T-helper 1 cell treated with Interleukin-12 subunit alpha and Interleukin-12 subunit beta and Interleukin-4 antibody, amounts not matched to agents 30 ng/mL and 1 ng/mL, for 36 hours (primary cell): ENCODE results near the gene SLC44A1. TPM values are rescaled to one million over a fixed set of nuclear protein-coding genes. Genes with fewer than 3 reads are reported as not detected.

Experiments
- intact Hi-C: fragments of 100-400 bp; cut with micrococcal nuclease; formaldehyde crosslinking; loops from one replicate; pipeline ENCODE4 v1.15.1; 2024
- total RNA-seq: library from RNA; stranded (reverse); gene quantifications from 2 replicates; pipeline ENCODE4 v1.2.3, GENCODE V29; 2022

SLC44A1 gene
- total RNA-seq, 1 donor from 2014 or later, result 8.7 TPM

GRCh38 chr9:105331160-105331559, 86.7 kb downstream of the SLC44A1 start:
- intact Hi-C loops, result loop anchor here (5.0 kb wide), 1 partner anchor 69 kb away; no protein-coding TSS in a partner anchor

DNA sequence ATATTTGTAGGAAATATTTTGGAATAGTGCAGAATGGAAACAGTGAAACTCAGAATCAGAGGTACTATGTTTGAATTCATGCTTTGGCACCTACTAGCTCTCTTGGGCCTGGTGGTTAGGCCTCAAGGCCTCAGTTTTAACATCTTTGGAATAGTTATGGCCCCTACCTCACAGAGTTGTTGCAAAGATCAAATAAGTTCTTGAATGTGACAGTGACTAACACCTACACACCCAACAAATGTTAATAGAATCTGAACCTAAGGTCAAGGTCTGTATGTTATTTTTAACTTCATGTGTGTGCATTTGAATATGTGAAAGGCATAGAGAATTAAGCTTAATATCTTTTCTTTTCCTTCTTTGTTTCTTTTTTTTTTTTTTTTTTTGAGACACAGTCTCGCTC, 87.3 kb downstream of the SLC44A1 start:
- intact Hi-C loops, result loop anchor here (5.0 kb wide), 1 partner anchor 69 kb away; no protein-coding TSS in a partner anchor

DNA sequence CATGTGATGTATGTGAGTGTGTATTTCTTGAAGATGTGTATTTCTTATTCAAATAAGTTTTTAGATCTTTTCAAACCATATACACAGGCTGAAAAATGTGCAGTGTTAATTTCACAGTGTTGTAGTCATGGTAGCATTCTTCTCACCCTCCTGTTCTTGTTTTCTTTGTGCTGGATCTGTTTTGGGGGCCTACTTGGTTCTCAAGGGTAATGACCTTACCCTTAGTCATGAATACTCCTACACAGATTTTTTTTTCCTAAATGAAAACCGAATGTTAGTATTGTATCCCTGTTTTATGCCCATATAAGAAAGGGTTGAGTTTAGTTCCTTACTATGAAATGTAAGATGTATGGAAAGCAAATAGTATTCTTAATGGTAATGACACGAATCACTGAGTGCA, 88.0 kb downstream of the SLC44A1 start:
- intact Hi-C loops, result loop anchor here (5.0 kb wide), 1 partner anchor 70 kb away; no protein-coding TSS in a partner anchor

- intact Hi-C loops, result loop anchor here (5.0 kb wide), 1 partner anchor 71 kb away; no protein-coding TSS in a partner anchor
Observed at GRCh38 chr9:105333076-105333475, 88.6 kb downstream of the SLC44A1 start.

DNA sequence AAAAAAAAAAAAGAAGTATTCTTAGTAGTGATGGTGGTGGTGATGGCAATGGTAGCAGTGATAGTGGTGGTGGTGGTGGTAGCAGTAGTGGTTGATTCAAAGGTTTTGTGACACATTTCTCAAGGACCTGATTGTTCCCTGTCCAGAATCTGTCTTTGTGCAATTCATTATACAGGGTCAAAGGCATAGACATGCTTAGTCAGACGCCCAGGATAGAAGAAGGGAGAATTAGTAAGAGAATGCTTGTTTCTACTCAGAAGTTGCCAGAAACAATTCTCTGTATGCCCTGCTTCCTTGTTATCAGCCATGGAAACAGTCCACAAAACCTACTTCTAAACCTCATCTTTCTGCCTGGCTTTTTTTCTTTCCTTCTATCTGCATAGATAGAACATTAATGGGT, 89.4 kb downstream of the SLC44A1 start:
- intact Hi-C loops, result loop anchor here (5.0 kb wide), 1 partner anchor 72 kb away; no protein-coding TSS in a partner anchor

DNA sequence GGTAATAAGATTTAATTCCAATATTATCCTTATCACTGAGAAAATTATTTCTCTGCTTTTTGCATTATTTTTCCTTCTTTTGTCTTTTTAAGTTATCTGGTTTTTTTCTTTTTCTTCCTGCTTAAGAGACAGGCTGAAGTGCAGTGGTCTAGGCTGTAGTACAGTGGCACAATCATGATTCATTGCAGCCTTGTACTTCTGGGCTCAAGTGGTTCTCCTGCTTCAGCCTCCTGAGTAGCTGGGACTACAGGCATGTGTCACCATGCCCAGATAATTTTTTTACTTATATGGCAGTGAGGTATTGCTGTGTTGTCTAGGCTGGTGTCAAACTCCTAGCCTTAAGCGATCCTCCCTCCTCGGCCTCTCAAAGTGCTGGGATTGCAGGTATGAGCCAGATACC, 93.9 kb downstream of the SLC44A1 start:
- intact Hi-C loops, result no loop called here

GRCh38 chr9:105339849-105340248, 95.4 kb downstream of the SLC44A1 start:
- intact Hi-C loops, result loop anchor here (5.0 kb wide), 1 partner anchor 522 kb away; no protein-coding TSS in a partner anchor

DNA sequence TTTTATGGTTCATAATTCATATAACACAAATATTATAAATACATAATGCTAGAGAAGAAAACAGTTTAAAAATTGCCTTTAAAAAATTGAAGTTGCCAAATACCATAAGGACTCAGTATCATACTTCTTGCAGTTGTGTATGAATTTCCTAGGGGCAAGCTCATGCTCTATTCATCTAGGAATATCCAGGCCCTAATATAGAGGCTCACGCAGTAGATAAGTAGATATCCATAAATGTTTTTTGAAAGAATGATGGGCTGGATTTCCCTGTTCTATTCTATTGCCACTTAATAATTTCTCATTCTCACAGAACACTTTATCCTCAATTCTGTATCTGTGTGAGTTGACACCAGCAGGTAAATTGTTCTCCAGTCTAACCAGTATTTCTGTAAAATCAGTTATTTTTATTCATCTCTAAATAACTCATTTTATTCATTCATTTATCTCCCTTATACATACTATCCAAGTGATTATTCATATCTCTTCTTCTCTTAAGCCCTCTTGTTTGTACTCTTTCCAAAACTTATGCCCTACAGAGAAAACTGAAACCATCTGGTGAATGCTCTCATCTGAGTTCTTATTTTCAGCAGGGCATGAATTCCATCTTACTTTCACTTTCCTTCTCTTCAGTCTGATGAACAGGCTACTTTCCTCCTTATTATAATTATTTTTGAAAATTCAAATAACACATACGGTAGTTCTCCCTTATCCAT, 97.1 kb downstream of the SLC44A1 start:
- intact Hi-C loops, result loop anchor here (1.0 to 5.0 kb wide), 3 partner anchors 43 to 521 kb away; no protein-coding TSS in a partner anchor

- intact Hi-C loops, result loop anchor here (2.0 to 5.0 kb wide), 2 partner anchors 43 to 520 kb away; no protein-coding TSS in a partner anchor
Observed at GRCh38 chr9:105342147-105342505, 97.7 kb downstream of the SLC44A1 start.

GRCh38 chr9:105344283-105344682, 99.8 kb downstream of the SLC44A1 start:
- intact Hi-C loops, result loop anchor here (5.0 kb wide), 1 partner anchor 518 kb away; no protein-coding TSS in a partner anchor

DNA sequence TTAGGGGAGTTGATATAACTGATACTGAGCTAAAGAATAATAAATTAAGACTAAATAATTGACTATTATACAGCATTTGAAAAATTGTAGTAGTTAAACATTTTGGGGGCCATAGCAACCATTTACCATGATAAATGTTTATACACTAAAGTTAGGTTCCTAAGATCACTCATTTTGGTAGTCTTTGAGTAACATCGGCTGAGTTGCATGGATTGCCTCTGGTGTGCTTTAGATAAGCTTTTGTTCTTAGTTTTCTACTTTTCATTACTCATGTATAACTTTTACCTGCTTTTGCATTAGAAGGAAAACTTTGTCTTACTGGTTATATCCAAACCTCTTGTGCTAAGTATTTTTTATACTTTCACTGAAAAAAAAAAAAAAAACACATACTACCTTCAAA, 101.2 kb downstream of the SLC44A1 start:
- intact Hi-C loops, result no loop called here

- intact Hi-C loops, result no loop called here
Observed at GRCh38 chr9:105346273-105346672, 101.8 kb downstream of the SLC44A1 start.

DNA sequence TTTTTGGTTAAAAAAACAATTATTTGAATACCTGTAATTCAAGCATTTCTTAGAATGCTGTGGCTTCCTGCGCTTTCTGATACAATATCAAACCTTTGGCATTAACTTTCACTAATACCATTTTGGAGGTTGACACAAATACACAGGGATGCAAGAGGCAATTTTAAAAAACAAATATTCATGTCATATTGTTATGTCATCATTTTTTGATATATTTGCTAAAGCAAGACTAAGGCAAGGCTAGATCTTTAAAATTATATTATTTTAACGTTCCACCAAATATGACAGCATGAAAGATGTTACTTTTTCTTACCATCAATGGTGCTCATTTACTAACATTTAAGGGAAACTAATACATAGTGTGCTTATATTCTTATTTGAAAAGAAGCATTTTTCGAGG, 110.0 kb downstream of the SLC44A1 start:
- intact Hi-C loops, result no loop called here

GRCh38 chr9:105355781-105356180, 111.3 kb downstream of the SLC44A1 start:
- intact Hi-C loops, result no loop called here

DNA sequence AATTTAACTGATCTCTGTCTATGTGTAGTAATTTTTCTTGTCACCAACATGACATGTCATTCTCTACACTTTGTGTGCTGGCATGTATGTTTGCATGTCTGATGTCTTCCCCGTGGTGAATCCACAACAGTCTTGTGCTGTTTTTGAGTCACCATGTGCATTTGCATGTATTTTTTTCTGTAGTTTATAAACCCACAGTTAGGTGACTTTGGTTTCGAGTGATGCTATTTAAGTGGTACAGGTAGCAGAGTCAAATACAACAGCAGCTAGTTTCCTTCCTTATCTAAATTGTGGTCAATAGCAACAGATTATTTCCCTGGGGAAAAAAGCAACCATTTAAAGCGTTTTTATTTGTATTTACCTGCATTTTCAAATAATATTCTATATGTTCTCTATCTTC, 113.5 kb downstream of the SLC44A1 start:
- intact Hi-C loops, result no loop called here

DNA sequence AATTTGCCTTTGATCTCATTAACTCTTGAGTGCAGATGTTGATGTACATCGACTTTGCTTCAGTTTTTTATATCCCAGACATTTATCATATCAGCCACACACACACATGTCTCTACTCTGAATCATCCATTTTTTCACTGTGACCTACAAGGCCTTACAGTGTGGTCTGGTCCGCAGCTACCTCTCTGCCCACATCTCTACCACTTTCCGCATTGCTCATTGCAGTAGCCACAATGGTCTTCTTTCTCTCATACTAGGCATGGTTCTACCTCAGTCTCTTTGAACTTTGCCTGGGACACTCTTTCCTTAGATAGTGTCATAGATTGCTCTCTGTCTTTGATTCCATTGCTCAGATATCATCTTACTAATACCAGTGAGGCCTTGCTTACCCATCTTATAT, 115.4 kb downstream of the SLC44A1 start:
- intact Hi-C loops, result loop anchor here (1.0 to 2.0 kb wide), 2 partner anchors 25 to 45 kb away; no protein-coding TSS in a partner anchor

DNA sequence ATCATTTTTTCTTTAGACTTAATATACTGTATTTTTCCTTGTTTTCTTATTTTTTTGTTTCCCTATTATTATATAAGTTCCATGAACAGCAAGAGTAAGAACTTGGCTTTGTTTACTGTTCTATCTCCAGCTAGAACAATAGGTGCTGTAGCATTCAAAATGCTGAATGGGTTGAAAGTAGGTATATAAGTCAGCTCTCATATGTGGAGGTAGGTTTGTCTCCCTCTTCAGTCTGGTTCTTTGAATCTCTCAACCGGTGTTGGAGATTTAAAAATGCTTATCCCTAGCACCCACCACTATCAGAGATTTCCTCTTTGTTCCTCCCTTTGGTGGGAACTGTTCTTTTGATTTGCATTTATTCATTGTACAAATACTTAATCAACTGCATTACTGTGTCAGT, 115.9 kb downstream of the SLC44A1 start:
- intact Hi-C loops, result loop anchor here (1.0 to 2.0 kb wide), 2 partner anchors 24 to 45 kb away; no protein-coding TSS in a partner anchor

DNA sequence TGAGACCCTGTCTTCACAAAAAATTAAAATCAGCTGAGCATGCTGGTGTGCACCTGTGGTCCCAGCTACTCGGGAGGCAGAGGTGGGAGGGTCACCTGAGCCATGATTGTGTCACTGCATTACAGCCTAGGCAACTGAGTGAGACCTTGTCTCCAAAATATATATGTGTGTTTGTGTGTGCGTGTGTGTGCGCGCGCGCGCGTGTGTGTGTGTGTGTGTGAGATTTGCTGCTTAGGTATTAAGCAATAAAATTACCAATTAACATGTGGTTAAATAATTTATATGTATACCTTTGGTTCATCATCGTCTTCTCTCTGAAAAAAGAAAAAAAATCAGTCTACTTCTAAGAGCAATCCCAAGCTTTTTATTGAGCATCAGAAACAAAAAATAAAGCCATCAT, 117.4 kb downstream of the SLC44A1 start:
- intact Hi-C loops, result loop anchor here (2.0 kb wide), 1 partner anchor 23 kb away; no protein-coding TSS in a partner anchor

DNA sequence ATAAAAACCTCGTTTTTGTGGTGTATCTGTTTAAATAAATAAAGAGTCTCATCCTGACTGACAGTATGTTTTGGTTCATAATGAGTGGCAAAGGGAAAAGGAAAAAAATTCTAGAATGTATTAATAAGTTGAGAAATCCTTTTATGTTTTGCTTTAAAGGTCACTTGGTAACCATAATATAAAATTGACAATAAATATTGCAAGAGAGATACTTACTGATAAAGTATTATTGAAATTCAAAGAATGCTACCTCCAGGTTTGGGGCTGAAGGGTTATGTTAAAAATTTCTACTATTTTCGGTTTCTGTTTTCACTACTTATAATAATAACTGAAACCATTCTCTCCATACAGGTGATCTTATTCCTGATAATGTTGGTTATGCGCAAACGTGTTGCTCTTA, 118.0 kb downstream of the SLC44A1 start:
- intact Hi-C loops, result no loop called here

GRCh38 chr9:105363837-105364236, 119.4 kb downstream of the SLC44A1 start:
- intact Hi-C loops, result no loop called here

DNA sequence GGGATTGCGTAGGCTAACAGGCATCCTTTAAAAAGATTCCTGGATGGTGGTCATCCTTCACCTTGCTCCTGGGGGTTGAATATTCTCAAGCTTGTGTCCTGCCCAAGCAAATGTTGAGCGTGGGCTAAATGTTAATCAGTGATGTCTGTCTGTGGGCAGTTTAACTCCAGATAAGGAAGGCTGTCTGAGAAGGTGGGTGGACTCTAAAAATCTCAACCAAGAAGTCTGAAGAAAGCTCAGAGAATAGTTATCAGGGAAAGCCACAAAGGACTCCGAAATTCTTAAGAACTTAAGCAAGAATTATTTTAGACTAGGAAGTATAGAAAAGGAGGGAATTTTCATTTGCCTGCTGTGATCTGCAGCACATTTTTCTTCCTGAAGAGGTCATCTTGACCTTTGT, 125.5 kb downstream of the SLC44A1 start:
- intact Hi-C loops, result no loop called here

- intact Hi-C loops, result no loop called here
Observed at GRCh38 chr9:105373723-105374122, 129.3 kb downstream of the SLC44A1 start.

DNA sequence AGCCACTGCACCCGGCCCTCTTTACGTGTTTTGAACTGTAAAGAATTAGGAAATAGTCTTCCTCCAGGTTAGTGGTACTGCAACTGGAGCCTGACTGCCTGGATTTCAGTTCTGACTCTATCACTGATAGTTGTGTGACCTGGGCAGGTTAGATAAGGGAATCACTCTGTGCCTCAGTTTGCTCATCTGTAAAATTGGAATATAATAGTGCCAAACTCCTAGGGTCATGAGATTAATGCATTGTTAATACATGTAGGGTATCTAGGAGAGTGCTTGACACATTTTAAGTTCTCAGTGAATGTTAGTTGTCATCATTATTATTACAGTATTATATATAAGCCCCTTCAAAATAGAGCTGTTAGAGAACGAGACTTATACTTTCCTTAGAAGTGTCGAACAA, 130.9 kb downstream of the SLC44A1 start:
- intact Hi-C loops, result no loop called here
